ENCODE data around the gene TLCD1.
A peak's percentile ranks its signal among the peaks of the same experiment; 100 is the strongest.

TLCD1 gene

GRCh38 chr17:28712032-28712704, 13.9 kb downstream of the TLCD1 start:
- DNase-seq: peak; percentile 61

GRCh38 chr17:28711723-28712031, 14.4 kb downstream of the TLCD1 start, which contains the start of gene PROCA1:
Gene PROCA1 (minus strand): TSS chr17:28711888. CDS start chr17:28711660, 228 bp downstream.
- DNase-seq: peak; percentile 42

GRCh38 chr17:28710861-28711722, 14.9 kb downstream of the TLCD1 start:
- peak; percentile 88 for DNase-seq

- DNase-seq: no peak
Measured at GRCh38 chr17:28707339-28707720, 18.7 kb downstream of the TLCD1 start.

- no peak for DNase-seq
Measured at GRCh38 chr17:28706471-28707338, 19.3 kb downstream of the TLCD1 start.

- no peak for DNase-seq
Measured at GRCh38 chr17:28705728-28706334, 20.2 kb downstream of the TLCD1 start.

GRCh38 chr17:28705074-28705659, 20.9 kb downstream of the TLCD1 start:
- DNase-seq: no peak

GRCh38 chr17:28704219-28704858, 21.7 kb downstream of the TLCD1 start:
- no peak for DNase-seq

- DNase-seq: no peak
Measured at GRCh38 chr17:28703552-28704218, 22.3 kb downstream of the TLCD1 start.

GRCh38 chr17:28702752-28703150, 23.3 kb downstream of the TLCD1 start:
- DNase-seq: no peak

- DNase-seq: no peak
Measured at GRCh38 chr17:28702026-28702751, 23.8 kb downstream of the TLCD1 start.

GRCh38 chr17:28700830-28701492, 25.1 kb downstream of the TLCD1 start:
- DNase-seq: no peak

- no peak for DNase-seq
Measured at GRCh38 chr17:28700278-28700677, 25.8 kb downstream of the TLCD1 start.

- no peak for DNase-seq
Measured at GRCh38 chr17:28698253-28698941, 27.6 kb downstream of the TLCD1 start.

GRCh38 chr17:28693869-28694268, 32.2 kb downstream of the TLCD1 start:
- DNase-seq: no peak

- no peak for DNase-seq
Measured at GRCh38 chr17:28689011-28689410, 37.0 kb downstream of the TLCD1 start.

- DNase-seq: no peak
Measured at GRCh38 chr17:28688481-28688880, 37.6 kb downstream of the TLCD1 start.

- no peak for DNase-seq
Measured at GRCh38 chr17:28686296-28686695, 39.7 kb downstream of the TLCD1 start.

- no peak for DNase-seq
Measured at GRCh38 chr17:28685366-28685765, 40.7 kb downstream of the TLCD1 start.

GRCh38 chr17:28684963-28685362, 41.1 kb downstream of the TLCD1 start:
- no peak for DNase-seq
